ENCODE measurements around the gene SIAE. TPM values are rescaled to one million over a fixed set of nuclear protein-coding genes. Genes with fewer than 3 reads are reported as not detected.
A peak's percentile ranks its signal among the peaks of the same experiment; 100 is the strongest.

Gene SIAE
- total RNA-seq, 1 donor = 4.3 TPM

DNA sequence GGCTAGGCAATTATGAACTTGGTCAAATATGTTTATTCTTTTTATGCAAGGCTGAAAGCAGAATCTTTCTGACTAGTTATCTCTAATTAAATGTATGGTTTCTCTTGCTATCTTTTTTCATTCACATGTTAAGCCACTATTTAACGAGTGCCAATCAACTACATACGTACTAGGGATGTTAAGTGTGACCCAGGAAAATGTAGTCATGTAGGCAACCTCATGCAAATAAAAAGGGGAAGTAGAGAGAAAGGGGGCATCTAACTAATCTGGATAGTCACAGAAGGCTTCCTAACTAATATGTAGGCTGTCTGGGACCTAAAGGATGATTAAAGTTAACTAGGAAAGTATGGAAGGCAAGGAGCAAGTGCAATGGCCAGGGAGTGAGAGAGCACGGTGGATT is 27.4 kb downstream of the SIAE start:
- no peak overlapping the region for H3K4me3 ChIP-seq (ENCODE audit: low read length)
- H3K4me1 ChIP-seq (ENCODE audit: insufficient read depth, low read length) = peaks cover 4% of the 10 kb centered on the region
- H3K9me3 ChIP-seq (ENCODE audit: low read depth, low read length) = no peaks in the 10 kb centered on the region
- H3K27me3 ChIP-seq (ENCODE audit: insufficient read depth, low read length) = no peaks in the 10 kb centered on the region

DNA sequence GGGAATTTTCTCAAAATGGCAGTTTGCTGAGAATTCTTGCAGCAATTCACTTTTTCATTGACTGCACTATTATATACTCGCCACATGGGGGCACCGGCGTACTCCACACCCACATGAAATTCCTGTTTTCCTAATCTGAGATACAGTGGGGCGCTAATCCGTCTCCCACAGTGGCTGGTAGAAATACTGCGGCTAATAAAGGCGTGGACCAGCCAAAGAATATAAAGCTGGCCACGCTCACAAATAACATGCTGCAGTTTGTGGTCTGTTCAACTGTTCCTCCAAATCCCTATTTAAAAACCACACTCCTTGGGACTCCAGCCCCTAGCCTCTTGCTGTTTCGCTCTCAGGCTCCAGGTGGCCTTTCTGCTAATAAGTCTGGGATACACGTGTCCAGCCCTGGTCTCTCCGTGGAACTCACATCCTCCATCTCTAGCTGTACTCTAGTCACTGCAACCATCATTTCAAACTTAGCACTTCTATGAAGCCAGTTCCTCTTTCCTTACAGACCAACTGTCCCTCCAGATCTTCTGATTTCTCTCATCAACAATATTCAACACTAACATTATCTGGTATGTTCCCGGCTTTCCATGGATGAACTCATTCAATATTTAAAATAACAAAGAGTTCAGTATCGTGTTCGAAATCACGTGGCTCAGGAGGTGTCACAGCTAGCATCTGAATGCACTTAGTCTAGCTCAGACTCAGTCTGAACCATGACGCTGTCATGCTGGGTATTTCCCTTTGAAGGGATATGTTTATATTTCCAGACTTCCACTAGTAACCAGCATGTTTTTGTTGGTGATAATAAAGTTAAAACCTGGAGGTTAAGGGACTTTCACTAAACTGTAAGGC is 28.9 kb downstream of the SIAE start:
- Histone ChIP-seq H3K9me3 (ENCODE audit: low read depth, low read length) (no peaks in the 10 kb centered on the region), H3K4me3 (ENCODE audit: low read length) (no peak overlapping the region), H3K27me3 (ENCODE audit: insufficient read depth, low read length) (no peaks in the 10 kb centered on the region), H3K4me1 (ENCODE audit: insufficient read depth, low read length) (peaks cover 4% of the 10 kb centered on the region)

GRCh38 chr11:124643605-124644425 is 29.7 kb downstream of the SIAE start:
- Histone ChIP-seq H3K4me1 (ENCODE audit: insufficient read depth, low read length) (peaks cover 4% of the 10 kb centered on the region), H3K4me3 (ENCODE audit: low read length) (no peak overlapping the region), H3K27me3 (ENCODE audit: insufficient read depth, low read length) (no peaks in the 10 kb centered on the region), H3K9me3 (ENCODE audit: low read depth, low read length) (no peaks in the 10 kb centered on the region)

DNA sequence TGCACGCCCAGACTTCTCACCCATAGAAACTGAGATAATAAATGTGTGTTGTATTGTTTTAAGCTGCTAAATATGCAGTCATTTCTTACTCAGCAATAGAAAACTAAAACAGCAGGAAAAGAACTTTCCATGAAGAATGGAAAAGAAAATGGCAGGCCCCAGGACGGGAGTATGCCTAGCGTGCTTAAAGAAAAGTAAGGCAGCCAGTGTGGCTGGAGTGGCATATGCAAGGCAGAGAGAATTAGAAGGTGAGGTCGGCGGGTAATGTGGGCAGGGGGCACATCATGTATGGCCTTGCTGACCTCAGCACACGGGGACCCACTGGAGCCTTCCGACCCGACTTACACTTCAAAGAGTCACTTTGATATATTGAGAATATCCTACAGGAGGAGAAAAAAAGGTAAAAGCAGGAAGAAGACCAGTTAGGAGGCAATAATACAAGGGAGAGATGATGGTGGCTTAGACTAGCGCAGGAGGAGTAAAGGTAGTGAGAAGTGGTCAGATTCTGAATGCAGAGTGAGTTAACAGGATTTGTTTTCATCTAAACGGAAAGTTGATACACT is 30.4 kb downstream of the SIAE start:
- H3K27me3 ChIP-seq (ENCODE audit: insufficient read depth, low read length) = no peaks in the 10 kb centered on the region
- H3K4me1 ChIP-seq (ENCODE audit: insufficient read depth, low read length) = peaks cover 4% of the 10 kb centered on the region
- H3K9me3 ChIP-seq (ENCODE audit: low read depth, low read length) = no peaks in the 10 kb centered on the region
- H3K4me3 ChIP-seq (ENCODE audit: low read length) = no peak overlapping the region

DNA sequence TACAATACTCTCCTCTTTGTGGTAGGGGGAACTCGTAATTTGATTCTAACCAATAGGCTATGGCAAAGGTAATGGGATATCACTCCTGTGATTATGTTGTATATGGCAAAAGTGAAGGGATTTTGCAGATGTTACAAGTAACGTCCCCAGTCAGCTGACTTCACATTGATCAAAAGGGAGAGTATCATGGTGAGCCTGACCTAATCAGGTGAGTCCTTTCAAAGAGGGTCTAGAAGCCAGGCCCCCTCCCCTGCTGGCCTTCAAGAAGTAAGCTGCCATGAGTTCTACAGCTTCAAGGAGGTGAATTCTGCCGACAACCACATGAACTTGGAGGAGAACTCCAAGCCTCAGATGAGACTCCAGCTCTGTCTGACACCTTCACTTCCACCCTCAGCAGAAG is 30.9 kb downstream of the SIAE start:
- H3K27me3 ChIP-seq (ENCODE audit: insufficient read depth, low read length) = no peaks in the 10 kb centered on the region
- H3K4me1 ChIP-seq (ENCODE audit: insufficient read depth, low read length) = peaks cover 4% of the 10 kb centered on the region
- H3K4me3 ChIP-seq (ENCODE audit: low read length) = no peak overlapping the region
- no peaks in the 10 kb centered on the region for H3K9me3 ChIP-seq (ENCODE audit: low read depth, low read length)

DNA sequence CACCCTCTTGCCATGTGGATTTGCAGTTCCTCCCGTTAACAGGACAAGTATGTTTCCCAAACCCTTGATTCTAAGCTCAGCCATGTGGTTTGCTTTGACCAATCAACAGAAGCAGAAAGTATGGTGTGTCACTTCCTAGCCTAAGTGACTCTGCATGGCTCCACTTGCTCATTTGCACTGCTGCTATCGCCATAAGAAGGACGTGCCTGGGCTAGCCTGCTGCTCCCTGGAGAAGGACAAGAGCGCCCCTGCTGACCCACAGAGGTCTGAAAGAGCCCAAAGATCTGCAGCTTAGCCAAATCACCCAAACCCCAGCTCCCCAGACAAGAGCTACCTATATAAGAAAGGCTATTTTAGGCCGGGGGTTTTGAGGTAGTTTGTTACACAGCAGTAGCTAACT is 32.9 kb downstream of the SIAE start:
- H3K27me3 ChIP-seq (ENCODE audit: insufficient read depth, low read length) = no peaks in the 10 kb centered on the region
- peaks cover 4% of the 10 kb centered on the region for H3K4me1 ChIP-seq (ENCODE audit: insufficient read depth, low read length)
- H3K4me3 ChIP-seq (ENCODE audit: low read length) = no peak overlapping the region
- H3K9me3 ChIP-seq (ENCODE audit: low read depth, low read length) = no peaks in the 10 kb centered on the region

- H3K4me3 ChIP-seq (ENCODE audit: low read length) = no peak overlapping the region
- H3K9me3 ChIP-seq (ENCODE audit: low read depth, low read length) = no peaks in the 10 kb centered on the region
- H3K27me3 ChIP-seq (ENCODE audit: insufficient read depth, low read length) = no peaks in the 10 kb centered on the region
- H3K4me1 ChIP-seq (ENCODE audit: insufficient read depth, low read length) = no peaks in the 10 kb centered on the region
Observed at GRCh38 chr11:124639186-124639585, 34.4 kb downstream of the SIAE start.

- no peaks in the 10 kb centered on the region for H3K27me3 ChIP-seq (ENCODE audit: insufficient read depth, low read length)
- H3K4me1 ChIP-seq (ENCODE audit: insufficient read depth, low read length) = no peaks in the 10 kb centered on the region
- no peak overlapping the region for H3K4me3 ChIP-seq (ENCODE audit: low read length)
- no peaks in the 10 kb centered on the region for H3K9me3 ChIP-seq (ENCODE audit: low read depth, low read length)
Observed at GRCh38 chr11:124638500-124638899, 35.0 kb downstream of the SIAE start.

DNA sequence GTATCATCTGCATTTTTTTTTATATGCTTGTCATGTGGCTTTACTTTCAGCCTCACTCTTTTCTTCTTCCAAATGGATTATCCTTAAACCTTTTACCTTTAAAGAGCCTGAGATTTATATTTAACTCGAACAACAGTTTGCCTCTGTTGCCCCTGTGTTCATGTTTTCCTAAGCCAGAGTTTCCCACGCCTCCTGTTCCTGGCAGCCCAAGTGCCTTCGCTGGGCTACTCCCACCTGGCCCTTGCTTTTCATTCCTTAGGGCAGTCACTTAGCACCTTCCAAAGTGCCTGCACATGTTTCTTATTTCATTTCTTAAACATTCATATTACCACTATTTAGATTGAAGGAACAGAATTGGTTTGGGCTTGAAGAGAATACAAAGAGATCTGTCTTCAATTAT is 37.6 kb downstream of the SIAE start:
- no peak overlapping the region for H3K4me3 ChIP-seq (ENCODE audit: low read length)
- no peaks in the 10 kb centered on the region for H3K9me3 ChIP-seq (ENCODE audit: low read depth, low read length)
- no peaks in the 10 kb centered on the region for H3K4me1 ChIP-seq (ENCODE audit: insufficient read depth, low read length)
- H3K27me3 ChIP-seq (ENCODE audit: insufficient read depth, low read length) = no peaks in the 10 kb centered on the region

DNA sequence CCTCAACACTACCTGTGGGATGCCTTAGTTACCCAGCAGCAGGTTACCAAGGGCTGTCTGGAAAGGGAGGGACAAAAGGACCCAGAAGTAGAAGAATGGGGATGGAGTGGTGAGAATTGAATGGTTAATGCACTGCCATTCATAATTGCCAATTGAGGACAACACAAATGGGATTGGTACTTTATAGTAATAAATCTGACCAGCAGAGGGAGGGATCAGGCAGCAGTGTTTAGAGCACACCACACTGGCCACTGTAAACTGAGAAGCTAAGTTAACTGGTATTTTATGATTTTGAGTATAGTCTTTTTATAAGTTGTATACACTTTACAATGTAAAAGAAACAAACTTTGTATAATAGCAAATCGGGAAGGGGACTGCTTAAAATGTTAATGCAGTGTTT is 40.2 kb downstream of the SIAE start:
- Histone ChIP-seq H3K27me3 (ENCODE audit: insufficient read depth, low read length) (no peaks in the 10 kb centered on the region), H3K4me1 (ENCODE audit: insufficient read depth, low read length) (no peaks in the 10 kb centered on the region), H3K9me3 (ENCODE audit: low read depth, low read length) (no peaks in the 10 kb centered on the region), H3K4me3 (ENCODE audit: low read length) (no peak overlapping the region)

DNA sequence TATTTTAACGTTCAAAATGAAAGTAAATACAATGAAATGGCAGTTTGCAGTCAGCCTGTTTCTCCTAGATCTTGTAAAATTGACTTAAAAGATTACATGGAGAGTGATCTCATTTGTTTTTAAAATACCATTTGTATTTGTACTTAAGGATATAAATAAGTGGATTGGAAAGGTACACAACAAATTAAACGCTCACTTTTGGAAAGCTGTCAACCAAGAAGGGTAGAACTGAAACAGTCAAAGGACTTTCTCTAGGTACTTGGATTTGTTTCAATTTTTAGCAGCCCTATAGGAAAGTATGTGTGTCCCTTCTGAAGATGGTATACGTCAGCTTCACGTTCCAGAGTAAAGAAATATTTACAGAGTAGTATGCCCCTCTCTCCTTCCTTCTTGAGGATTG is 43.6 kb downstream of the SIAE start:
- Histone ChIP-seq H3K27me3 (ENCODE audit: insufficient read depth, low read length) (no peaks in the 10 kb centered on the region), H3K9me3 (ENCODE audit: low read depth, low read length) (no peaks in the 10 kb centered on the region), H3K4me3 (ENCODE audit: low read length) (no peak overlapping the region), H3K4me1 (ENCODE audit: insufficient read depth, low read length) (peaks cover 14% of the 10 kb centered on the region)

GRCh38 chr11:124627546-124627945 is 46.0 kb downstream of the SIAE start:
- H3K4me1 ChIP-seq (ENCODE audit: insufficient read depth, low read length) = peaks cover 30% of the 10 kb centered on the region
- no peaks in the 10 kb centered on the region for H3K27me3 ChIP-seq (ENCODE audit: insufficient read depth, low read length)
- H3K4me3 ChIP-seq (ENCODE audit: low read length) = no peak overlapping the region
- no peaks in the 10 kb centered on the region for H3K9me3 ChIP-seq (ENCODE audit: low read depth, low read length)

GRCh38 chr11:124625504-124626168 is 47.9 kb downstream of the SIAE start:
- H3K4me1 ChIP-seq (ENCODE audit: insufficient read depth, low read length) = peaks cover 36% of the 10 kb centered on the region
- H3K27me3 ChIP-seq (ENCODE audit: insufficient read depth, low read length) = no peaks in the 10 kb centered on the region
- no peak overlapping the region for H3K4me3 ChIP-seq (ENCODE audit: low read length)
- no peaks in the 10 kb centered on the region for H3K9me3 ChIP-seq (ENCODE audit: low read depth, low read length)

GRCh38 chr11:124623861-124624525 is 49.5 kb downstream of the SIAE start:
- no peaks in the 10 kb centered on the region for H3K9me3 ChIP-seq (ENCODE audit: low read depth, low read length)
- H3K4me3 ChIP-seq (ENCODE audit: low read length) = peak overlapping the region; percentile 88
- peaks cover 36% of the 10 kb centered on the region for H3K4me1 ChIP-seq (ENCODE audit: insufficient read depth, low read length)
- H3K27me3 ChIP-seq (ENCODE audit: insufficient read depth, low read length) = no peaks in the 10 kb centered on the region
